Measurements from ENCODE around the gene TLR4.

Gene TLR4

DNA sequence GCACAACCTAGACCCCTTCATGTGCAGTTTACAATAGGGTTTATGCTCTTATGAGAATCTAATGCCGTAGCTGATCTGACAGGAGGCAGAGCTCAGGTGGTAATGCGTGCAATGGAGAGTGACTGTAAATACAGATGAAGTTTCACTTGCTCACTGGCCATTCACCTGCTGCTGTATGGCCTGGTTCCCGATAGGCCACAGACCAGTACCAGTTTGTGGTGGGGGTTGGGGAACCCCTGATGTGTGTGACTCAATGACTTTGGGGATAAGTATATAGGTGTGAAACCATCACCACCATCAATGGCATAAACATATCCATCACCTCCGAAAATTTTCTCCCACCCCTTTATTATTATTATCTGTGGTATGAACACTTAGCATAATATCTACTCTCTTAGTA is 42.1 kb downstream of the TLR4 start:
- no peak for DNase-seq

DNA sequence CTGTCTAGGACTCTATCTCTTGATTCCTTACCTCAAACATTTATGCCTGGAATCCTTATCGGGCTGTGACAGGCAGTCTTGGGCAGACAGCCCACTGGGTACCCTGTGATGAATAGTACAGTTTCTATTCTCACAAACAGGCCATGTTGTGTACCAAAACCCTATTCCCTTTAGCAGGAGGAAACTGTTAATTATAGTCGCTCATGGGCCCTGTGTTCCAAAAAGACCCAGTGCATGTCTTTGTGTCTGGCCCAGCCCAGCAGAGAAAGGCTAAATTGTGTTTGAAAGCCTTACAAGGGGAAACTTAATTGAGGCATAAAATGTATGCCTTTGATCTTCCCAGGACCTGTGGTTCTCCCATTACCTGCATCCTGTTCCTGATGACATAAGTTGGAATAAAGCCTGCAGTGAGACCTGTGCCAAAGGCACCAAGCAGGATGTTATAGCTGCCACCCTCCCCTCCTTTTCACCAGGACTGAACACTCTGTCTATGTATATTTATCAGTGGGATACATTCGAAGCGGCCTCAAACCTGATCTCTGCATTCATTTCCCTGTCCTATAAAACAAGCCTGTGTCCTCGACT is 43.3 kb downstream of the TLR4 start:
- no peak for DNase-seq

DNA sequence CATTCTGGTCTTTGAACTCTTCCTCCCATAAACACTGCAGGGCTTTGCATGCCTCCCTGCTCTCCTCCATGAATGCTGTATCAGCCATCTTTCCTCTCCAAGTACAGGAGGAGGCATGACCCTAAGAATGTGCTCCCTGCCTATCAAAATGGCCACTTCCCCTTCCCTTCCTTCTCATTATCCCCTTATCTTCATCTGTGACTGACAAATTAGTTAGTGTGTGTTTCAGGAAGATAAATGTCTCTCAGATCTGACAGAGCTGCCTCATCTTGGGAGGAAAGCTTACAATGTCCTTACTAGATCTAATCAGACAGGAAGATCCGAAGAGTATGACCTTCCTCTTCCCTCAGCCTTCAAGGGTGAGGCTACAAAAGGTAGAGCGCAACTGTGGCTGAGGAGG is 46.2 kb downstream of the TLR4 start:
- no peak for DNase-seq

DNA sequence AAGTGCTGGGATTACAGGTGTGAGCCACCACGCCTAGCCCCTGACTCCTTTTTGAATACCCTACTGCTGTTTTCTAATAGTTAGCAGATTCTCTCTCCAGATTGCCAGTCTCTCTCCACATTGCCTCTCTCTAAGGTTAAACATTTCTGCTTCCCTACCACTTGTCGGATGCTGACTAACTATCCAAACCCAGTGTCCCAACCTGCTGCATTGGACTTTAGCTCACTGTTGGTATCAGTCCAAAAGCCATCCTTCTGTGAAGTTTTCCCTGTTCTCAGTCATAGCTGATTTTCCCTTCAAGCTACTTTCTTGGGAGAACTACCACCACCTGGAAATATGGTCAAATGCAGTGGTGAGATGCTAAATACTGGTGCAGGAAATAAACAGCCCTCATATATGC is 48.7 kb downstream of the TLR4 start:
- no peak for DNase-seq

DNA sequence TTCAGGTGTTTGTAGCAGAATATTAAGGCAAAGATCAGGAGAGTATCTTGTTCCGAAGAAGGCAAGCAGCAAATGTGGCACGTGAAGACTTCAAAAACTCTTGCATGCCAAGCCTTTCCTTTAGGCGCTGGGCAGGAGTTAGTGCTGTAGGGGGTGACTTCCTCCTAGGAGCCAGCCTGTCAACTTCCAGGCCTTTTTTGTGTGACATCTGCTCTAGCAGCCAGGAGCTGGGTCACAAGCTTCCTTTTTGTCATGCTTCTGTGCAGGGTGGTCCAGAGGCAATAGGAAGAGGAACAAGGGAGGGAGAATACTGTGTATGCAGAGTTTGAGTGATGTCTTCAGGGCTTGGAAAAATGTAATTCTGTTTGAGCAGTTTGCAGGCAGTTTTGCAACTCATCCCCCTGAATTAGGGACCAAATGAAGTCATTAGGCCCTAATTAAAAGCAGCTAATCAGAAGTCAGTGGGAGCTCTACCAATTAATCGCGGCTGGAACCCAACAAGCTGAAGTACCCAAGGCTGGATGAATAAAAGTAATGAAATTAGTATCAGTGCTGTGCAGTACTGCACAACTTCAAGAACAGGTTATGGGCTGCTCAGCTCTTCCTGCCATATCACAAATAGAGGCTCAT is 53.5 kb downstream of the TLR4 start:
- no peak for DNase-seq

DNA sequence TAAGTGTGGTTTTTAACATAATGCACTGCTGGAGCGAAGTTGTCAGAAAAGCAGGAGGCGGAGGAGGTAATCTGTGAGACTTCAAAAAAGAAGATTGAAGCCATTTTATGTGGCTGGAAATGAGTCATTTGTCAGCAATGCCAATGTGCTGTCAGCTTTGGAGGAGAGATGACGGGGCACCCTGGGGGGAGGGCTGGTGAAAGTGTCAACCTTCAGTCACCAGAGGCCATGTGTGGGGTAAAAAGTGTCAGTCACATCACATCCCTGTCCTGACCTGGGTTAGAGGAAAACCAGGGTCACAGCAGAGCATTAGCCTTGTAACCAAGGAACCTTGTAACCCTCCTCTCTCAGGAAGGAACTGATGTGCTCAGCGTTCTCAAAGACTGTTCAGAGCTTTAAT is 59.1 kb downstream of the TLR4 start:
- no peak for DNase-seq

DNA sequence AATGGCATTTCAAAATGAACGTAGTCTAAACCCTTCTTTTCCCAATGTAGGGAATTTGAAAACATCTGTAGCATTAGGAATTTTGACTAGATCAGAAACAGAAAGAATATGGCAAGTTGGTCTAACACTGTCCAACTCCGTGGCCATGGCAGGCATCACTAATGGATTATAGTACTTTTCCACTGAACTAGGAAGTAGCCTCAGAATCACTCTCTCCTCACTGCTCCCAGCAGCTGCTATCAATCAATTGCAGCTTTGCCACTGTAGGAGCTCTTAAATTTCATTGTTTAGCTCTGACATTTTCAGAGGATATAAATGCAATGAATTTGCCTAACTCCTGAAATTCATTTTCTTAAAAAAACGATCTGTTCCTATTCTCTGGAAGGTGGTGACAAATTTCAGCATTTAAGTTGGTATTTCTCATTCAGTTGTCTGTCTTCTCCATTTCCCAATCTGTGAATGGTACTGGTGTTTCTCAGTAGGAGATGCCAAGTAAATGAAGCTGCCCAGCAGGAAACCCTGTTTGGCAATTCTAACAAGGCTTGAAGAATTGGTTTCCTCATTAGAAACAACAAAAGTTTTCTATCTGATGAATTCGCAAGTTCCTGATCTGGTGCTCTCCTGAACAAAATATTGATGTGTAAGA is 64.7 kb downstream of the TLR4 start:
- no peak for DNase-seq

DNA sequence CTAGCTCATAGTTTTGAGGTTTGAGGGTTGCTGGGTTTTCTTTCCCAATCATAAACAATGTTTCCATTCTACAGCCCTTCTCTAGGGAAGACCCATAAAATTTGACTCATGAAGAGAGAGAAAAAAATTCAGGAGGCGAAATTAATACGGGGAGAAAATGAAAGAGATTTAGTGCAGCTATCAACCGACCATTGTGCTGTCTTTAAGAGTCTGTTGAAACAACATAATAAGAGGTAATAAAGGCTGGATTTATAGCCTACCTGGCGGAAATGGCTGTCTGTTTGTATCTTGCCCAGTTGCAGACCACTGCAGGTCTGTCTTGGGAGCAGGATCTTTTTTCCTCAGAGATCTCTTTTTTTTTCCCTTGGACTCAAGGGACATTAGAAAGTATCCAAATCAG is 66.9 kb downstream of the TLR4 start:
- no peak for DNase-seq

DNA sequence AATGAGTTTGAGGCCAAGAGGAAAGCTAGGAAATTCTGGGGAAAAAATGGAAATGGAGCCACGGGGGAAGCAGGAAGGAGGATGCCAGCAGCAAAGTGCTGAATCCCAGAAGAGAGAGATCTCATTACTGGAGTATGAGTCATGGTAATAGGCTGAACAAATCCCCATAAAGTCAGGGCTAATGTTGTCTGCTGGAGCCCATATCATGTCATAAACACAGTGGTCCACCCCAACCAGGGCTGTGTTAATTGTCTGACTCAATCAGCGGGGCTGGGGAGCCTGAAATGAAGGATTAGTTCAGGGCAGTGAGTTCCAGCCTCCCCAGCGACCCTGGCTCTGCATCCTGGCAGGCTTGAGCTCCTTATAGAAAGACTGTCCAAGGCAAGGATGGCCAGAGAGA is 68.8 kb downstream of the TLR4 start:
- no peak for DNase-seq
